Measurements from ENCODE around the gene ITGB2. TPM values are rescaled to one million over a fixed set of nuclear protein-coding genes. Genes with fewer than 3 reads are reported as not detected.

The ITGB2 gene
- total and polyA plus RNA-seq, 12 donors = 6.3 to 249 (median 98.9) TPM

DNA sequence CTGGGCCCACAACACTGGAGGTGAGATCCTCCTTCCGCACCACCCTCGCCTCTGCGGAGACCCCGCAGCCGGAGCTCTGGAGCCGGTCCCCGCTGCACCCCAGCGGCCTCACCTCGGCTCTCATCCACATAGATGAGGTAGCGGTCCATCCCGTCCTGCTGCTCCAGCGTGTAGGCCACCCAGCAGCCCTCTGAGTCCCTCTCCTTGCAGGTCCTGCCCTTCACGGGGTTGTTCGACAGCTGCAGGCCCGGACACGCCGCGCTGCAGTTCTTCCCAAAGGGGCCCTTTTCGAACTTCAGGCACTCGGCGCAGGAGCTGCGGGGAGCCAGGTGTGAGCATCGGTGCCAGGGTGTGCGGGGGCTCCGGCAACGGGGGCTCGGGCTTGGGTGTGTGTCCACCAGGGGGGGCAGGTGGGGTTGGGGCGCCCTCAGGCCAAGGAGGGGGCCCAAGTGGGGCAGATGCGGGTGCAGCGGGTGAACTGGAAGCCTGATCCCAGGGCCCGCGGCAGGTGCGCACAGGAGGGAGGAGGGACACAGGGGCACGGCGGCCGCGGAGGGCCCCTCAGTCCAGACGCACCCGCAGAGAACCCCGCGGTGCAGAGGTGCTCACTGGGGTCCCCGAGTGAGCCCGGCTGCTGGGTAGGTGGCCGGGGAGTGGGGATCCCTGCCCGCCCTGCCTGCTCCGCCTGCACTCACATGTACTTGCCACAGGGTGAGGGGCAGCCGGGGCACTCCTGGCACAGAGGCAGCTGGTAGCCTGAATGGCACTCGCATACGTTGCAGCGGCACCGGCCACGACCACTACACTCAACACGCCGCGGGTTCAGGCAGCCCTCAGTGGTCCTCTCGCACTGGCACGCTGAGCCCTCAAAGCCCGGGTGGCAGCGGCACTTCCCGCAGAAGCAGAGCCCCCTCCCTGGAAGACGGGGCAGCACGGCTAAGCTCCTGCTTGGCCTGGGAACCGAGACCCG lies 31.8 kb downstream of the ITGB2 start:
- H3K4me3 ChIP-seq = no peak overlapping the region
- no peak for DNase-seq
- no peak overlapping the region for H3K27ac ChIP-seq
- TF ChIP-seq POLR2A (IDR thresholded peaks at IDR 0.05) = no peak
- TF ChIP-seq, protein P1, sequence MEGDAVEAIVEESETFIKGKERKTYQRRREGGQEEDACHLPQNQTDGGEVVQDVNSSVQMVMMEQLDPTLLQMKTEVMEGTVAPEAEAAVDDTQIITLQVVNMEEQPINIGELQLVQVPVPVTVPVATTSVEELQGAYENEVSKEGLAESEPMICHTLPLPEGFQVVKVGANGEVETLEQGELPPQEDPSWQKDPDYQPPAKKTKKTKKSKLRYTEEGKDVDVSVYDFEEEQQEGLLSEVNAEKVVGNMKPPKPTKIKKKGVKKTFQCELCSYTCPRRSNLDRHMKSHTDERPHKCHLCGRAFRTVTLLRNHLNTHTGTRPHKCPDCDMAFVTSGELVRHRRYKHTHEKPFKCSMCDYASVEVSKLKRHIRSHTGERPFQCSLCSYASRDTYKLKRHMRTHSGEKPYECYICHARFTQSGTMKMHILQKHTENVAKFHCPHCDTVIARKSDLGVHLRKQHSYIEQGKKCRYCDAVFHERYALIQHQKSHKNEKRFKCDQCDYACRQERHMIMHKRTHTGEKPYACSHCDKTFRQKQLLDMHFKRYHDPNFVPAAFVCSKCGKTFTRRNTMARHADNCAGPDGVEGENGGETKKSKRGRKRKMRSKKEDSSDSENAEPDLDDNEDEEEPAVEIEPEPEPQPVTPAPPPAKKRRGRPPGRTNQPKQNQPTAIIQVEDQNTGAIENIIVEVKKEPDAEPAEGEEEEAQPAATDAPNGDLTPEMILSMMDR (IDR thresholded peaks at IDR 0.05) = no peak
- no peaks in the 10 kb centered on the region for H3K36me3 ChIP-seq (replicated peaks in 1 of 2)
- H3K27me3 ChIP-seq = no peaks in the 10 kb centered on the region
- no peaks in the 10 kb centered on the region for H3K4me1 ChIP-seq (replicated peaks in 1 of 2)
- no peaks in the 10 kb centered on the region for H3K9me3 ChIP-seq (replicated peaks in 1 of 3)
- intact Hi-C loops (cut with DNase I) = no loop called here
- WGBS, 4 donors = 89 to 94% (median 91%) methylated on average over 22 to 64 of the region's 64 CpGs

DNA sequence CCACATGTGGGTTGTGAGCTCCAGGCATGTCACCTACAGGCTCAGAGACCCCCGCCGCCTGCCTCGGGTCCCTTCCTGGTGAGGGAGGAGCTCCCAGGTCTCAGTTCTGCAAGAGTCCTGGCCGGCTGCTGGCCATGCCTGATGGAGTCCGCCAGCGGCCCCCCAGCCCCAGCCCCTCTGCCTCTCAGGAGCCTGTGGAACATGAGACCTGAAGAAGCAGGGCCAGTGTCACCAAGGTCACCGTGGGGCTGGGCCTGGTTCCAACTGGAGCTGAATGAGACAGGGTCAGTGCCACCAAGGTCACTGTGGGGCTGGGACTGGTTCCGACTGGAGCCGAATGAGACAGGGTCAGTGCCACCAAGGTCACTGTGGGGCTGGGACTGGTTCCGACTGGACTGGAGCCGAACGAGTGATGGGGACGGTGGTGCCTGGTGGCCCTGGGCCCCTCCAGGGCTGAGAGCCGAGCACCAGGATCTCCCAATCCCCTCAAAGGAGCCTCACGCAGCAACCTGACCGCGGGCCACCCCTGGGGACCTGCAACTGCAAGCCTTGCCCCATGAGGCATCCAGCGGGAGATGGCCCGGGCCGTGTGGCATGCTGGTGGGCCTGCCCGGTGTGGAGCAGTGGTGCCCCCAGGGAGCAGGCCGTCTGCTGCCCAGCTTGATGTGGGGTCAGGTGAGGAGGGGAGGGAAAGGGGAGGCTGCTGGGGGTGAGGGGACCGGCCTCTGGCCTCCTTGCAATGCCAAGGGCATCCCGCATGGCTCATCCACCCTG lies 32.7 kb downstream of the ITGB2 start:
- Histone ChIP-seq H3K4me1 (replicated peaks in 1 of 2) (no peaks in the 10 kb centered on the region), H3K27ac (no peak overlapping the region), H3K4me3 (no peak overlapping the region), H3K9me3 (replicated peaks in 1 of 3) (no peaks in the 10 kb centered on the region), H3K36me3 (replicated peaks in 1 of 2) (no peaks in the 10 kb centered on the region), H3K27me3 (no peaks in the 10 kb centered on the region)
- intact Hi-C loops (cut with DNase I) = no loop called here
- peak in 4 of 7 donors; percentile 32 to 58 (median 48) for DNase-seq
- WGBS, 4 donors = 63 to 95% (median 70%) methylated on average over 7 to 24 of the region's 24 CpGs
- TF ChIP-seq POLR2A (IDR thresholded peaks at IDR 0.05) = no peak
- TF ChIP-seq, protein P1 (IDR thresholded peaks at IDR 0.05) = no peak

DNA sequence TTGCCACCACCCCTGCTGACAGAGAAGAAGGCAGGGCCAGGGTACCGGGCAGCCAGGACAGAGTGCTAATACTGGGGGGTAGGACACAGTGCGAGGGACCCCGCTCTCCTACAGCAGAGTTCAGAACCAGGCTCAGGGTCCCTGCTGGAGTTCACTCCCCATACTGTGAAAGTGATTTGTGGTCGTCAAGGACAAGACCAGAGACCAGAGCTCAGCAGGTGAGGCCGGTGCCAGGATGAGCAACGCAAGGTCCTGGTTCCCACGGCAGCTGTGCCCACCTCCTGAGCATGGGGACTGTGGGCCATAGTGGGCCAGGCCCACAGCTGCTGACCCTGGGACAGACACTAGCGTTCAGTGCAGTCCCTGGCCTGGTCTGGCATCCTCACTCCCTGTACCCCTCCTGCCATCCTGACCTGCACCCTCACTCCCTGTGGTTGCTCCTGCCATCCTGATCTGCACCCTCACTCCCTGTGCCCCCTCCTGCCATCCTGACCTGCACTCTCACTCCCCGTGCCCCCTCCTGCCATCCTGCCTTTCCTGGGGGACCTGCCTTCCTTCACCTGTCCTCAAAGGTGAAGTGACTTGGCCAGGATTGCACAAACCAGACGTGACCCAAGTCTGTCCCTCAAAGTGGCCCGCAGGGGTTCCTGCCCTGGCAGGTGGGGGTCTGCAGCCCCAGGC lies 33.4 kb downstream of the ITGB2 start:
- no peak overlapping the region for H3K4me3 ChIP-seq
- no peaks in the 10 kb centered on the region for H3K36me3 ChIP-seq (replicated peaks in 1 of 2)
- DNase-seq = no peak
- 84 to 91% (median 87%) methylated on average over 7 to 11 of the region's 11 CpGs for WGBS, 4 donors
- intact Hi-C loops (cut with DNase I) = no loop called here
- no peaks in the 10 kb centered on the region for H3K27me3 ChIP-seq
- no peak overlapping the region for H3K27ac ChIP-seq
- no peaks in the 10 kb centered on the region for H3K4me1 ChIP-seq (replicated peaks in 1 of 2)
- TF ChIP-seq, protein P1 (IDR thresholded peaks at IDR 0.05) = no peak
- TF ChIP-seq POLR2A (IDR thresholded peaks at IDR 0.05) = no peak
- no peaks in the 10 kb centered on the region for H3K9me3 ChIP-seq (replicated peaks in 1 of 3)
